IPS-NIHi7 (cell line): ENCODE measurements around the gene OR13J1.
"Not testable (repeated sequence)": the region's sequence is repeated elsewhere in the genome, so short reads cannot be mapped to it uniquely, and the experiment has no call there.

Experiments used
- DNase-seq: peaks from one replicate; pipeline ENCODE4 v3.0.0; 2012; ENCODE audit warnings: mixed read lengths; ENCODE audit errors: extremely low spot score

The OR13J1 gene, protein sequence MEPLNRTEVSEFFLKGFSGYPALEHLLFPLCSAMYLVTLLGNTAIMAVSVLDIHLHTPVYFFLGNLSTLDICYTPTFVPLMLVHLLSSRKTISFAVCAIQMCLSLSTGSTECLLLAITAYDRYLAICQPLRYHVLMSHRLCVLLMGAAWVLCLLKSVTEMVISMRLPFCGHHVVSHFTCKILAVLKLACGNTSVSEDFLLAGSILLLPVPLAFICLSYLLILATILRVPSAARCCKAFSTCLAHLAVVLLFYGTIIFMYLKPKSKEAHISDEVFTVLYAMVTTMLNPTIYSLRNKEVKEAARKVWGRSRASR

DNA sequence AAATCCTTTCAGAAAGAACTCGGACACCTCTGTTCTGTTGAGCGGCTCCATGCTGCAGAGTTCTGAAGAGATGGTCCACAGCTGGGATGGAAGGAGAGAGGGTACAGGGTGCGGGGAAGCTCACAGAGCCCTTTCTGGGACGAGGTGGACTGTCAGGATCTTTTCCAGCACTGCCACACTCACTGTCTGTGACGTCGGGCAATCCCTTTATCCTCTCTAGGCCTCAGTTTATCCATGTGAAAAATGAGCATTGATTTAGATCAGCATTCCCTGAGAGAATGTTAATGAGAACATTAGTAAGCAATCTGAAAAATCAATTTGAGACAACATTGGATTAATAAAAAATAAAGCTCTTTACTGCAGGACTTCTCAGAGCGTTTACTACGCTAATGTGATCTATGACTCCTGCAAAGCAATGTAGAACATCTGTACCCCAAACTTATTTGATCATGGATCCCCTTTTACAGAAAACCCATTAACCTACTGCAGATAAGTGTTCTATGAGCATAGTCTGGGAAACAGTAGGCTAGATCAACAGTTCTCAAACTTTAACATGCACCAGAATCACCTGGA is at the start of gene OR13J1:
Gene OR13J1 (minus strand): TSS at position 51 of the 573 bp plus-strand sequence. CDS start 0 bp downstream, at position 51.
- DNase-seq: no peak

DNA sequence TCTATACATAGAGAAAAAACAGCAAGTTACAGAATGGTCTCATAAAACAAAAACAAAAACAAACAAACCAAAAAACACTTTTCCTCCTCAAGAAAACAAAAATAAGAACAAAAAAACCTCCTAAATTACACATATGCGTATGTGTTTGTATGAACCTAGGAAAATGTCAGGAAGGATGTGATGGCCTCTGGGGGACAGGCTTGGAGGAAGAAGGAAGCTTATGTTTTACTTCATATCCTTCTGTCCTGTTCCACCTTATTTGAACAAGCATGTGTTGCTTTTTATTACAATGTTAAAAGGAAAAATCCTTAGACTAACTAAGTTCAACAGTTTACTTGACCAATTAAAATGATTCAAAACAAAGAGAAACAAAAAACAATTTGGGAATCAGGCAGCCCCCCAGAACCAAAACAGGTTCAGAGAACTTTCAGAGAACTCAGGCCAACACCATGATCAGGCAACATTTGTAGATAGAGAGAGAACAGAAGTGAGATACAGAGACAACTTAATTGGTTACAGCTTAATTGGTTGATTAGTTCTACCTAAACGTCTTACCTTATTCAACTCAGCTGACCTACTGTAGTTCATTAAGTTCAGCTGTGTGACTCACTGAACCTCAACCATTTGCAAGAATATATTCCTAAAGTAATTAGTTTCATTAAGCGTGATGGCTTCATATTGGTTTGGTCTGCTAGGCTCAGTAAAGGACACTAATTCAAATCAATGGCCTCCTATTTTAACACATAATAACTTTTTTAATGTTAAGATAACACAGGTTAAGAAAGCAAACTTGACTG is 49.2 kb upstream of the OR13J1 start:
- no peak for DNase-seq

DNA sequence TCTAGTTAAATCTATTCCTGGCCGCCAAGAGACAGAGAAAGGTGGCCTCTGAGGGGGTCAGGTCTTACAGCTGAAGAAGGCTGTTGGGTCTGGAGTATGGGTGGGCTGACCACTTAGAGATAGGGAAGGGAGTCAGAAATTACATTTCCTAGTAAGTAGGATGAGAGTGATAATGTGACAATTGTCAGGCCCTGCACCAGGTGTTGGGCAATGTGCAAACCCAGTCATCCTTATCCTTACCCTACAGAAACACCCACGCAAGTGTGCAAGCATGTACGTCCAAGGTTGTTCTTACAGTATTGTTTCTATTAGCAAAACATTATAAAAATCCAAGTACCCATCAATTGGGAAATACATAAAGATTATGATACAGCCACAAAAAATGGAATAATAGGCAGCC is 48.6 kb upstream of the OR13J1 start:
- no peak for DNase-seq

DNA sequence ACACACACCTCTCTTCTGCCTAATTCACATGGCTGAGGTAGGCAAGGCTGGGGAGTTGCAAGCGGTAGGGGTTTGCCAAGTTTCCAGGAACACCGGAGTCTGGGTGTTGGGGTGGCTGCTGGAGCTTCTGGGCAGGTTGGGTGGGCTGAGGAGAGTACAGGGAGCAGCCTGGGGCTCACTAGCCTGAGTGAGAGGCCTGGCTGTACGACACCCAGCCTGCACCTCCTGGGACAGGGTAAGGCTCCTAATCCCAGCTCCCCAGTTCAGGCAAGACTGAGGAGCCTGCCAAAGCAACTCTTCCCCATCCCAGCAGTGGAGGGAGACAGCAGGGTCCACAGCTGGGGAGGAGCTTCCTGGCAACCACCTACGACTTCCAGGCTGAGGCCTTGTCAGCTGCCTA is 47.1 kb upstream of the OR13J1 start:
- no peak for DNase-seq

DNA sequence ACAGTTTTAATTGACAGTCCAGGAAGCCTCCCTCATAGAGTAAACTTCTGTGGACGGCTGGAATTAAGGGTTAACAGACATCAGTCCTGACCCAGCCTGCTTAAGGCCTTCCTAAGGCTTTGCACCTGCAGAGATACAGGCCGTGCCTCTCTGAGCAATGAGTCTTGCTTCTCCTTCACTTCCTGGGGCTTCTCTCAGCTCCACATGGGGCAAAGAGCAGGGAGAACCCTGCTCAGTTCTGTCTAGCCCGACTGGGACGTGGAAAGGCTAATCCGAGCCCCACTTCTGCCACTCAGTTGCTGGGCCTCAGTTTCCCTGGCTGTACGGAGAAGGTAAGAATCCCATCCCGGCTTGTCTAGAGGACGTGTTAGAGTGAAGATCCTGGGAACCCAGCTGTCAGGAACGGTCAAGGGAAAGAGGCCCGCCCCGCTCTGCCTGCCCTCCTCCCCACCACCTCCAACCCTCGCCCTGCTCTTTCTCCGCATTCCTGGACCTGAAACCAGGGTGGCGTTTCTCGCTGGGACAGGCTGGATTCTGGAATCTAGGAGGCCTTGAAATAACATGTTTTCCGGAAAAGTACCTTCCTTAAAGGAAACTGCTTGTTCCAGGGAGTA is 45.6 kb upstream of the OR13J1 start:
- DNase-seq: no peak

DNA sequence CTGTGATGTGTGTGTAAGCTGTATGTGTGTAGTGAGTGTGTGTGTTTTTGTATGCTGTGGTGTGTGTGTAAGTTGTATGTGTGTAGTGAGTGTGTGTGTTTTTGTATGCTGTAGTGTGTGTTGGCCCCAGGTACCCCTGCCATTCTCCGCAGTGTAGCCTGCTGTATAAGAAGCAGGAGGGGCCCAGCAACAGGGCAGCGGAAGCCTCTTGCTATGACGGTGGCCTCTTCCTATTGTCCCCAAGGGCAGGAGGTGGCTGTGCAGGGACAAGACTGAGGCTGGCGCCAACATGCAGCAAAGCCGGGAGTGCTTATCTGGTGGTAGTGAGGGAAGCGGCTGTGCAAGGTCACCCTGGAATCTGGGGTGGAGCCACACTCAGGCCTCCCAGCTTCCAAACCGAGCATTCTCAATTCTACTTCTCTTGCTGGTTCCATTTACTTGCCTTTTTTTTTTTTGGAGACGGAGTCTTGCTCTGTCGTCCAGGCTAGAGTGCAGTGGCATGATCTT is 44.2 kb upstream of the OR13J1 start:
- no peak for DNase-seq

DNA sequence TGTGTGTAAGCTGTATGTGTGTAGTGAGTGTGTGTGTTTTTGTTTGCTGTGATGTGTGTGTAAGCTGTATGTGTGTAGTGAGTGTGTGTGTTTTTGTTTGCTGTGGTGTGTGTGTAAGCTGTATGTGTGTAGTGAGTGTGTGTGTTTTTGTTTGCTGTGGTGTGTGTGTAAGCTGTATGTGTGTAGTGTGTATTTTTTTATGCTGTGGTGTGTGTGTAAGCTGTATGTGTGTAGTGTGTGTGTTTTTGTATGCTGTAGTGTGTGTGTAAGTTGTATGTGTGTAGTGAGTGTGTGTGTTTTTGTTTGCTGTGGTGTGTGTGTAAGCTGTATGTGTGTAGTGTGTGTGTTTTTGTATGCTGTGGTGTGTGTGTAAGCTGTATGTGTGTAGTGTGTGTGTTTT is 43.2 kb upstream of the OR13J1 start:
- not testable (repeated sequence) for DNase-seq

DNA sequence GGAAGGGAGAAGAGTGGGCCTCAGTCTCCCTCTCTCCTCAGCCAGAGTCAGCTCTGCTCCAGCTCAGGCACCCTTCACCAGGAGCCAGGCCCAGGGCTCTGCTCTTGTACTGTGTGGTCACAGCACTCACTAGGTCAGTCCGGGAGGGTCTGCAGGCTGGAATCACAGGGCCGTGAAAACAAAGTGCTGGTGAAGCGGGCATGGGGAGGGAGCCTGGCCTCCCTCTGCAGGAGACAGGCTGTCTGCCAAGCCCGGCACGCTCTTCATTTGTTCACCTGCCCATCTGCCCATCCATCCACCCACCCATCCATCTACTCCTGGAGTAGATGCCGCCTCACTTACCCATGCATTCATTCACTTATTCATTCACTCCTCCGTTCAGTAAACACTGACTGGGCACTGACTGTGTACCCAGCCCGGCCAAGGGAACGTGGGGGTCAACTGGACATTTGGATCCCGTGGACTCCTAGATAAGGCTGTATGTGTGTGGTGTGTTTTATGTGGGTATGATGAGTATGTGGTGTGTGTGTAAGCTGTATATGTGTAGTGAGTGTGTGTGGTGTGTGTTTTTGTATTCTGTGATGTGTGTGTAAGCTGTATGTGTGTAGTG is 42.7 kb upstream of the OR13J1 start:
- DNase-seq: no peak

DNA sequence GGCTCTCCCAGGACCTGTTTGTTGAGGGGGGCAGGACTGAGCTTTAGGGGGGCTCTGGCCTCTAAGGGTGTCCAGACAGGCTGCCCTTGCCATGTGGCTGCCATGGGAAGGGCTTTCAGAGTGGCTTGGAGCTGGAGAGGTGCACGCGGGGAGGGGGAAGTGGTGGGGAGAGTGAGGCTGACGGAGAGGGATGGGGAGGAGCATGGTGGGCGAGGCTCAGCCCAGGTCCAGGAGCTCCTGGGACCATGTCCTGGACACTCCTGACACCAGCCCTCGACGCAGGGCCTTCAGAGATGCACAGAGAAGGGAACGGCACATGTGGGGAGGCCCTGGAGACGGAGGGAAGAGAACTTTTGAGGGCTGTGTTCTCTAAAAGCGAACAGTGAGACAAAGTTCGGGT is 41.5 kb upstream of the OR13J1 start:
- no peak for DNase-seq

DNA sequence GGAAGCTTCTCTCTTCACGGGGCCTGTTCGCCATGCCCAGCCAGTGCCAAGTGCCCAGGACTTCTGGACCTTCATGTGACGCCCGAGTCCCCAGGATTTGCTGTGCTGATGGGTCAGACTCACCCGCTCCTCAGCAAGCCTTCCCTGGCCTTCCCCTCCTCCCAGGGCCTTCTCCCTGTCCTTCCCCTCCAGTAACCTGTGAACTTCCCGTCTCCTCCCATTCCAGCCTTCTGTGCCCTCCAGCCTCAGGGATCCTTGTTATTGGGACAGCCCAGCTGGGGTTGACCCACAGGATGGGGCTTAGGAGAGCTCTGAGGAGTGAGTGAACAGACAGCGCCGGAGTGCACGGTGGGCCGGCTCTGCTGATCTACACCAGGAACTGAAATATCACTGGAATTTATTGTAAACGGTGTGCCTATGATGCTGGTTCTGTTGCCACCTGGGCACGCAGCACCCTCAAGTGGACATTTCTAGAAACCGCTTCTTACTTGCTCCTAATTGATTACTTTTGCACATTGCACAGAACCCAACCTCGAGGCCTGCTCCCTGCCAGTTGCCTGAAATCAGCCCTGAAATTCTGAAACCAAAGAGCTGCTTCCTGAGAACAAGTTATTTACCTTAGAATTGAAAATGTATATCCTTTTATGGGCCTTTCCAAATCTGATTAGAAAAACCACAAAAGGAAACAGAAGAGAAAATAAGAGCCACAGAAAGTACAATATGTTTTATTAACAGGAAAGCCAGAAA is 40.6 kb upstream of the OR13J1 start:
- DNase-seq: peak; percentile 55

DNA sequence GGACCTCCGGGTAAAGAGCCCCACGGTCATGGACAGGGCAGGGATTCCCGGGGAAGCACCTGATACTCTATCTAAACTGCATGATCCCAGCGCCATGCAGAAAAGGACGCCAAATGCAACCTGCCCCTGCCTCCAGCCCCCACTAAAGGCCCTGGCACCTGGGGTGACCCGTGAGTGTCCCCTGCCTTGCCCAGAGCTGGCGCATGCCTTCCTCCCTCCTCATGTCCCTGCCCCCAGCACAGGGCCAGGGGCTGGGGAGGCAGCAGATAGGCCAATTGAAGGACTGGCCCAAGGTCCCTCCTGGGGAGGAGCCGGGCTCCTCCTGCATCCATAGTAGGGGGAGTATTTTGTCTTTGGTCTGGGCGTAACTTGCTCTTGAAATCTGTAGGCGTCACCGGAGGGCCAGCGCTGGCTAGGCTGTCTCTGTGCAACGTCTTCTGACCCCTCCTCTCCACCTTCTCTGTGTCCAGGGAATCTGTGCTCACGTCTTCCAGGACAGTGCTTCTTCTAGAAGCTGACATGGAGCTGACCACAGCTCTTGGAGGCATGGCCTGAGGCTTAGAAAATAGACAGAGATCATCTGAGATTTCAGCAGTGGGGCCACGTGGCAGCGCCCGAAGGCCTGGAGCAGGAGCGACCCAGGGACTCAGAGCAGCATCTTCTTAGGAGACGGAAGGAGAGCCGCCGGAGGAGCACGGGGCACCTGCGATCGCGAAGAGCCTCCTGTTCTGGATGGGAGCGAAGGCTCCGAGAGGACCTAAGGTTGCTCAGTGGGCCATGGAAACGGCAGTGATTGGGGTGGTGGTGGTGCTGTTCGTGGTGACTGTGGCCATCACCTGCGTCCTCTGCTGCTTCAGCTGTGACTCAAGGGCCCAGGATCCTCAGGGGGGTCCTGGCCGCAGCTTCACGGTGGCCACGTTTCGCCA is 39.7 kb upstream of the OR13J1 start:
- DNase-seq: no peak

DNA sequence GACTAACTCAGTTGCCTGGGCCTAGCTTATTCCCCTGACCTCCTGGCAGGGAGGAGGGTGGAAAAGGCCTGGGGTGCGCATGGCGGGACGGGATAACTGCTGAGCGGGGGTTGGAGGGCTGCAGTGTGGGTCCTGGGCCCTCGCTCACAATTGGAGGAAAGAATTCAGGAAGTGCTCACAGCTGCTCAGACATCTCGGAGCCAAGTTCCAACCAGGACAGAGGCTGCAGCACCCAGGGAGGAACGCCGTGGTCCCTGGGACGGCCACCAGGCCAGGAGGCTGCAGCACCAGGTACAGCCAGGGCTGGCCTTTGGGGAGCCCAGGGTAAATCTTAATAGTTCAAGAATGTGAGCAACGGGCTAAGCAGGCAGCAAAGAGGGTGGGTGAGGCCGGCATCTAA is 39.1 kb upstream of the OR13J1 start, which contains the start of gene SPAAR:
Gene SPAAR (plus strand): TSS at position 217 of the 400 bp plus-strand sequence. CDS start 974 bp downstream, outside the sequence.
- no peak for DNase-seq

DNA sequence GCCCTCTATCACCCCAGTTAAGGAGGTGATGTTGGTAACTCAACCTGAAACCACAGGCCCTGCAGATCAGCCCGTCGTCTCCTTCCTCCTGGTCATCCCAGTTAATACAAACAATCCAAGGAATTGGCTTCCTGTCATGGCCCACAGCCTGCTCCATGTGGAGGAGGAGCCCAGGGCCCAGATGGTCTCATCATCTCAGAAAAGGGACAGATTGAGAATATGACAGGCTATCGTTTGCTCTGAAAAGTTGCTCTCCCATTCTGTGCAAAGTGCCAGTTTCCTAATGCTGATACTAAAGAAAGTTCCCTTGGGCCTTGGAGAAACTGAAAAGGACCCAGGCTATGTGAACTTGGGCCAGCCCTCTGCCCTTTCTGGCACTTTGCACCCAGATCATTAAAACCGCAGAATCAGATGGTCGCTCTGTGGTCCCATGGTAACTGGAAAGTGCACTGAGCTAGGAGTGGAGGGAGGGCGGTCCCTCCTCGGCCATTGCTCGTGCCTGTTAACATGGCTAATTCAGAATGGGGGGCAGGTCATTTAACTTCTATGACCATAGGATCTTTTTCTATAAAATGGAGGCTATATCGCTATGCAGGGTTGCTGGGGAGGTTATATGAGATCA is 38.4 kb upstream of the OR13J1 start:
- DNase-seq: no peak

DNA sequence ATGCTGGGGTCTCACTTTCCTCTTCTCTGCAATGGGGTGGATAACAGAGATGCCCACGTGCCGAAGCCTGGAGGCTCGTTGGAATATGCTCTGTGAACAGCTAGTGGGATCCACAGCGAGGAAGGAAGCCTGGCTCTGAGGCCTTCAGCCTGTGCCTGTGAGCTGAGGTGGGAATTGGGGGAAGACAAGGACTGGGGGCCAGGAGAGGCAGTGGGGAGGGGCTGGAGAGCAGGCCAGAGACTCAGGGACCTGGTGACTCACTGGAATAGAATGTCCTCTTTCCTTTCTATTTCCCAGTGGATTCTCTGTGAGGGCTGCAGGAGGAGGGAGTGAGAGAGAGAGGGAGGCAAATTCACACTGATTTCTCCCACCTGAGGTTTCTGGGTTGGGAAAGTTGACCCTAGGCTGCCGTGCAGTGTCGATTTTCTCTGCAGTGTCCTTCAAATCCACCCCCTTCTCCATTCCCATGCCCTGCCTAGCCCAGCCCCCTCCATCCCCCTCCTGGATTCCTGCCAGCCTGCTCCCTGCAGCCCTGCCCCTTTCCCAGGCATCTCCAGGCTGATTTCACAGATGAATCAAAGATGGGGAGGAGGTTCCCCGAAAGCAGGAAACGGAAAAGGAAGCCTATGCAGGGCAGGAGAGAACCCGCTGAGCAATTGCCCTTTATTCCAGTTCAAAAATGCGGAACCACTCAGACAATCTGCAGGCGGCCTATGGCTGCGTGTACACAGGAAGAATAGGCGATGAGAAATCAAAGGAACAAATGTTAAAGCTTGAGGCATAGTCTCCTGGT is 37.7 kb upstream of the OR13J1 start:
- DNase-seq: peak; percentile 86

DNA sequence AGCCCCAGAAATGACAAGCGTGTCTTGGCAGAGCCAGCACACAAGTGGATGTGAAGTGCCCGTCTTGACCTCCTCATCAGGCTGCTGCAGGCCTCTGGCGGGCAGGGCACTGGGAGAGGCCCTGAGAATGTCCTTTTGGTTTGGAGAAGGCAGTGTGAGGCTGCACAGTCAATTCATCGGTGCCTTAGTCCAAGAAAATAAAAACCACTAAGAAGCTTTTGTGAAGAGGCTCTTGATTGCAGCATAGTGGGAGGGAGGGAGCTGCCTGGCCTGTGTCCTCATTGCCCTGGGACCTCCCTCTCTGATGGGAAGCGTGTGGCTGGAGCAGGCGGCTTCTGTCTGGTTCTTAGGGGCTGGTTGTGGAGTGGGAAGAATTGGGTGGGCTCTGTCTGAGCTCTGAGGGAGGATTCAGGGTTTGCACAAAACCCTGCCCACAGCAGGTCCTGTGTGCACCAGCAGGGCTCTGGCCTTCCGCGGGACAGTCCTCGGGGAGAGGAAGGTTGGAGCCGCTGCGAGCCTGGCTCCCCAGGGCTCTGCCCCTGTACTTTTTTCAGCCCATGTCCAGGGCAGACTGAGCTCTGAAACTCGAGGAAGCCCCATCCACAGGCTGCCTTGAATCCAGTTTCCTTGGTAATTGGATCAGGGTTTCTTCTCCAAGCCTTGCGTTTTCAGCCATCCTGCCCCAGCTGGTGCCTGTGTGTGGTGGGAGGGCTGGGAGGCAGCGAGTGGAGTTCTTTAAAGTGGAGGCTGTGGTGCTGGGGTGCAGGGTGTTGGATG is 36.9 kb upstream of the OR13J1 start:
- no peak for DNase-seq

DNA sequence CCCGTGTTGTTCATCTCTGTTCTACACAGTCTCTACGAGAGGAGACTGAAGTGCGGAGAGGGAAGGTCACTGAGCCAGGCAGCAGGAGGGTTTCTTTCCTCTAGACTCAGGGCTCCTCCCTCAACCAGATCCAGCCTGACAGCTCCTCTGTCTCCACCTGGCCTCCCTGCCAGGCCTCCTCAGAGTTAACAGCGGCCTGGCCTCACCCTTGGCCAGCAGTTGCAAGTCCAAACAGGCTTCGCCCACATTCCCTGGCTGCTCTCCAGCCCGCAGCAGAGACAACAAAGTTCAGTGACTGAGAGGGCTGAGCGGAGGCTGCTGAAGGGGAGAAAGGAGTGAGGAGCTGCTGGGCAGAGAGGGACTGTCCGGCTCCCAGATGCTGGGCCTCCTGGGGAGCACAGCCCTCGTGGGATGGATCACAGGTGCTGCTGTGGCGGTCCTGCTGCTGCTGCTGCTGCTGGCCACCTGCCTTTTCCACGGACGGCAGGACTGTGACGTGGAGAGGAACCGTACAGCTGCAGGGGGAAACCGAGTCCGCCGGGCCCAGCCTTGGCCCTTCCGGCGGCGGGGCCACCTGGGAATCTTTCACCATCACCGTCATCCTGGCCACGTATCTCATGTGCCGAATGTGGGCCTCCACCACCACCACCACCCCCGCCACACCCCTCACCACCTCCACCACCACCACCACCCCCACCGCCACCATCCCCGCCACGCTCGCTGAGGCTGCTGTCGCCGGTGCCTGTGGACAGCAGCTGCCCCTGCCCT is 35.9 kb upstream of the OR13J1 start, which contains the start of gene HRCT1:
Gene HRCT1 (plus strand): TSS at position 291 of the 768 bp plus-strand sequence. CDS start 86 bp downstream, at position 377.
- DNase-seq: no peak
